Type B pancreatic cell (in vitro differentiated cells): ENCODE data around the gene ZNF500. TPM values are rescaled to one million over a fixed set of nuclear protein-coding genes. Genes with fewer than 3 reads are reported as not detected.

Experiments used
- DNase-seq: peaks from one replicate; pipeline ENCODE4 v3.0.0; 2021; ENCODE audit warnings: mixed read lengths; ENCODE audit not compliant: unreplicated experiment; ENCODE audit errors: extremely low spot score
- H3K27ac Mint-ChIP-seq: 2 replicates; pipeline ENCODE4 v1.8.0; 2021; ENCODE audit warnings: mild to moderate bottlenecking, mixed read lengths
- H3K27me3 Mint-ChIP-seq: 2 replicates; pipeline ENCODE4 v1.8.0; 2021; ENCODE audit warnings: mixed read lengths
- H3K36me3 Mint-ChIP-seq: 2 replicates; pipeline ENCODE4 v1.8.0; 2021; ENCODE audit warnings: mixed read lengths
- H3K4me1 Mint-ChIP-seq: one replicate; pipeline ENCODE4 v1.8.0; 2021; ENCODE audit warnings: mixed read lengths; ENCODE audit not compliant: unreplicated experiment
- H3K4me3 Mint-ChIP-seq: 2 replicates; pipeline ENCODE4 v1.8.0; 2021; ENCODE audit warnings: mild to moderate bottlenecking, mixed read lengths
- H3K9me3 Mint-ChIP-seq: 2 replicates; pipeline ENCODE4 v1.8.0; 2021; ENCODE audit warnings: mixed read lengths
- CTCF ChIP-seq: fragments of 200-600 bp; sonication (generic); conservative IDR thresholded peaks from 2 replicates; pipeline ENCODE4 v1.5.0; 2021; ENCODE audit warnings: antibody characterized with exemption, mild to moderate bottlenecking
- total RNA-seq: library from RNA; stranded (reverse); gene quantifications from 2 replicates; pipeline ENCODE4 v1.2.1, GENCODE V29; 2021; ENCODE audit warnings: low replicate concordance

The ZNF500 gene
- total RNA-seq, 1 donor from 2014 or later: 21.0 TPM

- Mint-ChIP-seq H3K36me3 (peaks cover 13% of the 10 kb centered on the region), H3K9me3 (no peaks in the 10 kb centered on the region), H3K4me1 (peaks cover 6% of the 10 kb centered on the region), H3K4me3 (no peak overlapping the region), H3K27ac (no peak overlapping the region), H3K27me3 (no peaks in the 10 kb centered on the region)
- no peak for DNase-seq
- TF ChIP-seq CTCF: no peak
Measured at GRCh38 chr16:4704491-4704890, 62.5 kb downstream of the ZNF500 start.

GRCh38 chr16:4703906-4704305 is 63.1 kb downstream of the ZNF500 start:
- DNase-seq: no peak
- Mint-ChIP-seq H3K27me3 (no peaks in the 10 kb centered on the region), H3K27ac (no peak overlapping the region), H3K4me3 (no peak overlapping the region), H3K36me3 (peaks cover 11% of the 10 kb centered on the region), H3K9me3 (no peaks in the 10 kb centered on the region), H3K4me1 (peaks cover 6% of the 10 kb centered on the region)
- TF ChIP-seq CTCF: no peak

GRCh38 chr16:4702466-4702808 is 64.5 kb downstream of the ZNF500 start:
- H3K4me1 Mint-ChIP-seq: peaks cover 6% of the 10 kb centered on the region
- peaks cover 8% of the 10 kb centered on the region for H3K36me3 Mint-ChIP-seq
- DNase-seq: no peak
- no peak overlapping the region for H3K4me3 Mint-ChIP-seq
- no peak for TF ChIP-seq CTCF
- no peaks in the 10 kb centered on the region for H3K9me3 Mint-ChIP-seq
- no peaks in the 10 kb centered on the region for H3K27me3 Mint-ChIP-seq
- peak overlapping the region; percentile 33 for H3K27ac Mint-ChIP-seq

GRCh38 chr16:4701791-4702465 is 65.0 kb downstream of the ZNF500 start:
- DNase-seq: no peak
- H3K27me3 Mint-ChIP-seq: no peaks in the 10 kb centered on the region
- no peak for TF ChIP-seq CTCF
- peaks cover 6% of the 10 kb centered on the region for H3K36me3 Mint-ChIP-seq
- H3K4me3 Mint-ChIP-seq: no peak overlapping the region
- no peaks in the 10 kb centered on the region for H3K9me3 Mint-ChIP-seq
- peaks cover 5% of the 10 kb centered on the region for H3K4me1 Mint-ChIP-seq
- H3K27ac Mint-ChIP-seq: peak overlapping the region; percentile 33

GRCh38 chr16:4700997-4701743 is 65.8 kb downstream of the ZNF500 start:
- no peak overlapping the region for H3K4me3 Mint-ChIP-seq
- no peaks in the 10 kb centered on the region for H3K36me3 Mint-ChIP-seq
- H3K9me3 Mint-ChIP-seq: no peaks in the 10 kb centered on the region

More at GRCh38 chr16:4700997-4701743, 65.8 kb downstream of the ZNF500 start:
- H3K27ac Mint-ChIP-seq: no peak overlapping the region
- no peaks in the 10 kb centered on the region for H3K27me3 Mint-ChIP-seq
- no peak for DNase-seq
- TF ChIP-seq CTCF: no peak
- H3K4me1 Mint-ChIP-seq: no peaks in the 10 kb centered on the region
